ENCODE data around the gene GARIN5A. TPM values are rescaled to one million over a fixed set of nuclear protein-coding genes. Genes with fewer than 3 reads are reported as not detected.

GARIN5A gene
- total RNA-seq, 5 donors from 2014 or later (not counting 1 experiment from before 2014, with no cell fraction given) = 0.60 to 1.2 (median 0.67) TPM; not detected in 1

DNA sequence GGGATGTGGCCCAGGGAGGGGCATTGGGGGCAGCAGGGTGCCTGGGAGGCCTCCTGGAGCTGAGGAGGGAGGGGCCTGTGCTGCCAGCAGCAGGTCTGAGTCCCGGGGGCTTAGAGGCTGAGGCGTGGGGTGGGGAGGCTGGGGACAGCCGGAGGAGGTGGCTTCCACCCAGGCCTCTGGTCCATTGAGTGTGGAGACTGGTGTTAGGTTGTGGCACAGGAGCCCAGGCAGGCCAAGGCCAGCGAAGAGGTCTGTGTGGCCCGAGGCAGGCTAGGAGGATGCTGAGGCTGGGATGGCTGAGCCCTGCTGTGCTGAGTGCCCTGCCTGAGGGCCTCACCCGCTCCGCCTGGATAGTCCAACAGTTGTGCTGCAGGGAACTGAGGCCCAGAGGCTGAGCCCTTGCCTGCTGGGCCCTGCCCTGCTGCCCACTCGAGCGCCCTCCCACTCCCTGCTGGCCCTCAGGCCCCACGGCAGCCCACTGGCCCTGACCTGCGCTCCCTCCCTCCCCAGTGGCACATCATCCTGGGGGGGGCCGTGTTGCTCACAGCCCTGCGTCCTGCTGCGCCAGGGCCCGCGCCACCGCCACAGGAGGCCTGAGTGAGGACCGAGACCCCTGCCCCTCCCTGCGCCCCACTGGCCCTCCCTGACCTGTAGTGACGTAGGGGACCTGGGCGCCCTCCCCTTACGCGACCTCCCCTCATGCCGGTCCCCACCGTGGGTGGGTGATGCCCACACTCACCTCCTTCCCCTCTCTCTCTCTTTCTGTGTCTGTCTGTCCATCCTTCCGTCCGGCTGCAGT is 4.9 kb upstream of the GARIN5A start:
- ChIA-PET POLR2A (interaction anchor here in 1 of 2 donors (0.7 kb wide), 1 partner anchor 45 kb away, joined by 3 read pairs; no protein-coding TSS in a partner anchor), CTCF (no interaction called here)
- H3K27ac Mint-ChIP-seq = no peak overlapping the region

DNA sequence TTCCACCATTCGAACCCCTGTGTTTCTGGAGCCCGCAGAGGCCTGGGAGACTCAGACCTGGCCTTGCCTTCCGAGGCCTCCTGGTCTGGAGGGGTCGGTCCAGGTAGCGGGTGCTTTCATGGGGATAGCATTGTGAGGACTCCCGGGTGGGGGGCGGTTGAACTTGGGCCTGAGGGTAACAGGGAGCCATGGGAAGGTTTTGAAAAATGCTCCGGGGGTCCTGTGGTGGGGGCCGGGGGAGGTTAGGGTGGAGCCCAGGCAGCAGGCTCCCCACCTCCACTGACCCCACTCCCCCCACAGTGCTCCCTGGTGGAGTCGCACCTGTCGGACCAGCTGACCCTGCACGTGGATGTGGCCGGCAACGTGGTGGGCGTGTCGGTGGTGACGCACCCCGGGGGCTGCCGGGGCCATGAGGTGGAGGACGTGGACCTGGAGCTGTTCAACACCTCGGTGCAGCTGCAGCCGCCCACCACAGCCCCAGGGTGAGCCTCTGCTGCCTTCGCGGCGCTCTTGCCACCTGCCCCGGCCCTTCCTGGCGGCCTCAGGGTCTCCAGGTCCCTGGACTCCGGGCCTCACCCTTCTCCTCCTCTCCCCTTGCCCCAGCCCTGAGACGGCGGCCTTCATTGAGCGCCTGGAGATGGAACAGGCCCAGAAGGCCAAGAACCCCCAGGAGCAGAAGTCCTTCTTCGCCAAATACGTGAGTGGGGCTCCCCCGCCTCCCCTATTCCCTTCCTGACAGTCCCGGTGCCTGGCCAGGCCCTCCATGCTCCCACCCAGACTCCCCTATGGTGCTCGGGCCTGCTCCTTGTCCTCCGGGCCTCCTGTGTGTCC is 3.8 kb upstream of the GARIN5A start:
- Mint-ChIP-seq H3K27me3 (peaks cover 0 to 1% of the 10 kb centered on the region in 2 donors), H3K27ac (no peak overlapping the region)

More for the DNA sequence above, 4.9 kb upstream of the GARIN5A start:
- Mint-ChIP-seq H3K4me3 (no peak overlapping the region), H3K9me3 (no peaks in the 10 kb centered on the region), H3K36me3 (peaks cover 35% of the 10 kb centered on the region), H3K27me3 (no peaks in the 10 kb centered on the region), H3K4me1 (peaks cover 19 to 28% (median 21%) of the 10 kb centered on the region in 3 donors)
- no peak overlapping the region for H3K4me3 ChIP-seq (ENCODE audit: control insufficient read depth in 1 of 2, extremely low read depth in 1 of 2, low read length in 1 of 2)
- DNase-seq = no peak
- whole genome bisulfite sequencing (ENCODE audit: insufficient coverage) = 97% methylated on average over 15 of the region's 27 CpGs
- H3K4me1 ChIP-seq (ENCODE audit: control insufficient read depth in 1 of 2, extremely low read depth in 1 of 2, insufficient read depth in 2 of 2, low read length in 2 of 2) = peaks cover 9 to 34% of the 10 kb centered on the region in 2 experiments
- H3K27me3 ChIP-seq (replicated peaks in 1 of 2; ENCODE audit: control insufficient read depth in 2 of 2, extremely low read depth in 1 of 2, insufficient read depth in 2 of 2, low read length in 1 of 2) = no peaks in the 10 kb centered on the region
- no peak for ATAC-seq (replicated peaks in 1 of 4)
- no peak overlapping the region for H3K27ac ChIP-seq (ENCODE audit: low read length)
- H3K36me3 ChIP-seq (ENCODE audit: control insufficient read depth in 2 of 2, extremely low read depth in 1 of 2, insufficient read depth in 1 of 2, low read length in 1 of 2) = peaks cover 12 to 63% of the 10 kb centered on the region in 2 donors
- H3K9me3 ChIP-seq = no peaks in the 10 kb centered on the region

GRCh38 chr19:50479761-50480251 is 3.2 kb upstream of the GARIN5A start:
- H3K27ac Mint-ChIP-seq = no peak overlapping the region
- H3K4me1 Mint-ChIP-seq = peaks cover 21 to 36% (median 27%) of the 10 kb centered on the region in 3 donors
- peaks cover 9 to 43% of the 10 kb centered on the region in 2 experiments for H3K4me1 ChIP-seq (ENCODE audit: control insufficient read depth in 1 of 2, extremely low read depth in 1 of 2, insufficient read depth in 2 of 2, low read length in 2 of 2)
- ChIA-PET CTCF (interaction anchor here in 1 of 2 donors (0.6 kb wide), 1 partner anchor 77 kb away, joined by 3 read pairs; no protein-coding TSS in a partner anchor), POLR2A (no interaction called here)
- peaks cover 0 to 4% of the 10 kb centered on the region in 2 experiments for H3K27me3 ChIP-seq (replicated peaks in 1 of 2; ENCODE audit: control insufficient read depth in 2 of 2, extremely low read depth in 1 of 2, insufficient read depth in 2 of 2, low read length in 1 of 2)
- H3K36me3 ChIP-seq (ENCODE audit: control insufficient read depth in 2 of 2, extremely low read depth in 1 of 2, insufficient read depth in 1 of 2, low read length in 1 of 2) = peaks cover 12 to 58% of the 10 kb centered on the region in 2 donors
- H3K4me3 ChIP-seq (ENCODE audit: control insufficient read depth in 1 of 2, extremely low read depth in 1 of 2, low read length in 1 of 2) = no peak overlapping the region
- no peaks in the 10 kb centered on the region for H3K9me3 ChIP-seq
- H3K27ac ChIP-seq (ENCODE audit: low read length) = no peak overlapping the region
- peaks cover 0 to 1% of the 10 kb centered on the region in 2 donors for H3K27me3 Mint-ChIP-seq
- peaks cover 26% of the 10 kb centered on the region for H3K36me3 Mint-ChIP-seq
- DNase-seq (no peak), ATAC-seq (replicated peaks in 1 of 4) (no peak)
- WGBS (ENCODE audit: insufficient coverage) = 97% methylated on average over 9 of the region's 16 CpGs
- H3K9me3 Mint-ChIP-seq = no peaks in the 10 kb centered on the region
- no peak overlapping the region for H3K4me3 Mint-ChIP-seq

More for the DNA sequence above, 3.8 kb upstream of the GARIN5A start:
- ChIA-PET POLR2A (interaction anchor here in 1 of 2 donors (0.7 kb wide), 1 partner anchor 46 kb away, joined by 3 read pairs; no protein-coding TSS in a partner anchor), CTCF (no interaction called here)
- ATAC-seq (replicated peaks in 1 of 4) (no peak), DNase-seq (no peak)
- H3K4me3 ChIP-seq (ENCODE audit: control insufficient read depth in 1 of 2, extremely low read depth in 1 of 2, low read length in 1 of 2) = no peak overlapping the region
- WGBS (ENCODE audit: insufficient coverage) = 91% methylated on average over 25 of the region's 37 CpGs
- no peaks in the 10 kb centered on the region for H3K9me3 ChIP-seq
- peaks cover 9 to 43% of the 10 kb centered on the region in 2 experiments for H3K4me1 ChIP-seq (ENCODE audit: control insufficient read depth in 1 of 2, extremely low read depth in 1 of 2, insufficient read depth in 2 of 2, low read length in 2 of 2)
- H3K36me3 ChIP-seq (ENCODE audit: control insufficient read depth in 2 of 2, extremely low read depth in 1 of 2, insufficient read depth in 1 of 2, low read length in 1 of 2) = peaks cover 12 to 63% of the 10 kb centered on the region in 2 donors
- peaks cover 21 to 35% (median 24%) of the 10 kb centered on the region in 3 donors for H3K4me1 Mint-ChIP-seq
- H3K27me3 ChIP-seq (replicated peaks in 1 of 2; ENCODE audit: control insufficient read depth in 2 of 2, extremely low read depth in 1 of 2, insufficient read depth in 2 of 2, low read length in 1 of 2) = peaks cover 0 to 4% of the 10 kb centered on the region in 2 experiments
- H3K9me3 Mint-ChIP-seq = no peaks in the 10 kb centered on the region
- H3K27ac ChIP-seq (ENCODE audit: low read length) = no peak overlapping the region
- no peak overlapping the region for H3K4me3 Mint-ChIP-seq
- peaks cover 33% of the 10 kb centered on the region for H3K36me3 Mint-ChIP-seq

DNA sequence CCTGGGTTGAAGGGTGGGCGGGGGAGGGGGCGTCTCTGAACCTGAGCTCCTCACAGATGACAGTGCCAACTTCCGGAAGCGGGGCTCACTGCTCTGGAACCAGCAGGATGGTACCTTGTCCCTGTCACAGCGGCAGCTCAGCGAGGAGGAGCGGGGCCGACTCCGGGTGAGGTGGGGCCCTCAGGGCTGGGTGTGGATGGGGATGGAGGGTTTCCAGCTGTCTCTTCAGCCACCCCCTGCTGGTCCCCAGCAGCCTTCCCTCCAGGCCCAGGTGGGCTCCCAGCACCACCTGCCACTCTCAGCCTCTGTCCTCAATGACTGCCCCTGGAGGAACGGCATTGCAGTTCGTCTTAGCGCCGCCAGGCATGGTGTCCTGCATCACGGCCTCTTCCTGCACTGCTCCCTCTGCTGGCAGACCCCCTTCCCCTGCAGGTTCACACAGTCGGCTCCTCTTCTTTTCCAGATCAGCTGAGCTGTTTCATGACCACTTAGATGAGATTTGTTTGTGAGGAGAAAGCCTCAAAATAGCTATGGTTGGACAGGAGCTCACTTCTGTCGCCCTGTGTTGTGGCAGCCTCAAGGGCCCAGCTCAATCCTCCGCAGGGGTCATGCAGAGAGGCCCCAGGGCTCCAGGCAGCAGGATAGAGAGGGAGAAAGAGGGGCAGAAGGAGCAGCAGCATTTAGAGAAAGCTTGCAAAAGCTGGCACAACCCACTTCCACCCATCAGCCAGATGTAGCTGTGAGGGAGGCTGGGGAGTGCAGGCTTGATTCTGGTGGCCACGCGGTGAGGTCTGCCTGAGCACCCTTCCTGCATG is 2.5 kb upstream of the GARIN5A start:
- DNase-seq (peak in 3 of 35 experiments; percentile 15 to 30 (median 19)), ATAC-seq (replicated peaks in 1 of 4) (no peak)
- no peak overlapping the region for H3K27ac ChIP-seq (ENCODE audit: low read length)
- peak overlapping the region in 1 of 3 donors; percentile 42 for H3K4me3 Mint-ChIP-seq
- H3K36me3 Mint-ChIP-seq = peaks cover 25% of the 10 kb centered on the region
- H3K9me3 ChIP-seq = no peaks in the 10 kb centered on the region
- peaks cover 0 to 1% of the 10 kb centered on the region in 2 donors for H3K27me3 Mint-ChIP-seq
- H3K9me3 Mint-ChIP-seq = no peaks in the 10 kb centered on the region
- ChIA-PET POLR2A (interaction anchor here in 1 of 2 donors (0.6 kb wide), 1 partner anchor 209 kb away, joined by 3 read pairs; no protein-coding TSS in a partner anchor), CTCF (interaction anchor here in 1 of 2 donors (0.6 kb wide), 2 partner anchors 78 to 398 kb away, joined by 3 read pairs; no protein-coding TSS in a partner anchor)
- H3K27ac Mint-ChIP-seq = no peak overlapping the region
- H3K27me3 ChIP-seq (replicated peaks in 1 of 2; ENCODE audit: control insufficient read depth in 2 of 2, extremely low read depth in 1 of 2, insufficient read depth in 2 of 2, low read length in 1 of 2) = peaks cover 0 to 4% of the 10 kb centered on the region in 2 experiments
- peaks cover 9 to 43% of the 10 kb centered on the region in 2 experiments for H3K4me1 ChIP-seq (ENCODE audit: control insufficient read depth in 1 of 2, extremely low read depth in 1 of 2, insufficient read depth in 2 of 2, low read length in 2 of 2)
- 93% methylated on average over 10 of the region's 19 CpGs for WGBS (ENCODE audit: insufficient coverage)
- H3K4me3 ChIP-seq (ENCODE audit: control insufficient read depth in 1 of 2, extremely low read depth in 1 of 2, low read length in 1 of 2) = no peak overlapping the region
- H3K36me3 ChIP-seq (ENCODE audit: control insufficient read depth in 2 of 2, extremely low read depth in 1 of 2, insufficient read depth in 1 of 2, low read length in 1 of 2) = peaks cover 12 to 54% of the 10 kb centered on the region in 2 donors
- H3K4me1 Mint-ChIP-seq = peaks cover 21 to 36% (median 27%) of the 10 kb centered on the region in 3 donors

GRCh38 chr19:50477751-50478515 is 1.3 kb upstream of the GARIN5A start:
- ATAC-seq (replicated peaks in 1 of 4) (no peak), DNase-seq (no peak)
- Histone ChIP-seq H3K27me3 (replicated peaks in 1 of 2; ENCODE audit: control insufficient read depth in 2 of 2, extremely low read depth in 1 of 2, insufficient read depth in 2 of 2, low read length in 1 of 2) (peaks cover 0 to 4% of the 10 kb centered on the region in 2 experiments), H3K4me3 (ENCODE audit: control insufficient read depth in 1 of 2, extremely low read depth in 1 of 2, low read length in 1 of 2) (no peak overlapping the region), H3K27ac (ENCODE audit: low read length) (no peak overlapping the region), H3K4me1 (ENCODE audit: control insufficient read depth in 1 of 2, extremely low read depth in 1 of 2, insufficient read depth in 2 of 2, low read length in 2 of 2) (peaks cover 9 to 43% of the 10 kb centered on the region in 2 experiments), H3K9me3 (no peaks in the 10 kb centered on the region), H3K36me3 (ENCODE audit: control insufficient read depth in 2 of 2, extremely low read depth in 1 of 2, insufficient read depth in 1 of 2, low read length in 1 of 2) (peaks cover 12 to 44% of the 10 kb centered on the region in 2 donors)
- Mint-ChIP-seq H3K27ac (peak overlapping the region; percentile 62 to 93), H3K4me1 (peaks cover 21 to 36% (median 27%) of the 10 kb centered on the region in 3 donors), H3K4me3 (peak overlapping the region; percentile 95 to 98 (median 98)), H3K9me3 (no peaks in the 10 kb centered on the region), H3K27me3 (peaks cover 0 to 1% of the 10 kb centered on the region in 2 donors), H3K36me3 (peaks cover 20% of the 10 kb centered on the region)
- ChIA-PET POLR2A (no interaction called here), CTCF (no interaction called here)
- 96% methylated on average over 10 of the region's 17 CpGs for WGBS (ENCODE audit: insufficient coverage)
